HL-60 (cell line): Measurements from ENCODE around the gene SUMO4.

ENCODE experiments used
- POLR2AphosphoS5 ChIP-seq: IDR thresholded peaks from 2 replicates; pipeline ENCODE4 v1.6.1; 2012; ENCODE audit warnings: low read depth
- SPI1 ChIP-seq: IDR thresholded peaks from 2 replicates; pipeline ENCODE4 v1.6.1; 2012; ENCODE audit warnings: low read depth, mild to moderate bottlenecking, borderline replicate concordance
- TF ChIP-seq, protein P1 (sequence below): IDR thresholded peaks from one replicate; pipeline ENCODE4 v1.5.1; 2011; ENCODE audit warnings: low read length, control low read depth, inconsistent platforms; ENCODE audit not compliant: insufficient read depth
- TF ChIP-seq, protein P2 (sequence below): IDR thresholded peaks from 2 replicates; pipeline ENCODE4 v1.6.1; 2012; ENCODE audit warnings: low read depth; ENCODE audit not compliant: insufficient replicate concordance

DNA sequence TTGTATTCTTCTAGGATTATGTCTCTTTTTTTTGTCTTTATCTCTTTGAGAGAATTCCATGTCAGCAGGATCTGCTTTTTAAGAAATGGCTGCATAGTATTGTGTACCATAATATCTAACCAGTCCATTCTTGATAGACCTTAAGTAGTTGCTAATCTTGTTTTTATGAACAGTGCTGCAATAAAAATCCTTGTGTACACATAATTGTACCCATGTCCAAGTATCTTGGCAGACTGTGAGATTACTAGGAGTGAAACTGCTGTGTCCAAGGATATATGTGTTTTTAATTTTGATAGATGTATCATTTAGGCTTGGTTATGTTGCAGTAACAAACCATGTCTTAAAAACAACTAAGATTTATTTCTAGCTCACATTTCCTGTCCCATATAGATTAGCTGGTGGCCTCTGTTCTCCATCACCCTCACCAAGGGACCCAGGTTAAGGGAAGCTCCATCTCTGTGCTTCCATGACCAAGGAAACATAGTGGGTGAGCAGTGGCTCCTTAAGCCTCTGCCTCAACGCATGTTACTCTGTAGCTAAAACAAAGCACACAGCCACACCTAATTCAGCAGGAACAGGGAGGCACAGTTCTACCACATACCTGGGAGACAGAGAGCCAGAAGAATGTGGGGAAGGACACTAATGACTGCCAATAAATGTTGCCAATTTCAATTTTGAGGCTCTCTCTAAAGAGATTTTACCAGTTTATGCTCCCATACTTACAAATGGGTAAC lies 12.1 kb upstream of the SUMO4 start:
- TF ChIP-seq POLR2AphosphoS5 (no peak), SPI1 (no peak)
- TF ChIP-seq, protein P1, sequence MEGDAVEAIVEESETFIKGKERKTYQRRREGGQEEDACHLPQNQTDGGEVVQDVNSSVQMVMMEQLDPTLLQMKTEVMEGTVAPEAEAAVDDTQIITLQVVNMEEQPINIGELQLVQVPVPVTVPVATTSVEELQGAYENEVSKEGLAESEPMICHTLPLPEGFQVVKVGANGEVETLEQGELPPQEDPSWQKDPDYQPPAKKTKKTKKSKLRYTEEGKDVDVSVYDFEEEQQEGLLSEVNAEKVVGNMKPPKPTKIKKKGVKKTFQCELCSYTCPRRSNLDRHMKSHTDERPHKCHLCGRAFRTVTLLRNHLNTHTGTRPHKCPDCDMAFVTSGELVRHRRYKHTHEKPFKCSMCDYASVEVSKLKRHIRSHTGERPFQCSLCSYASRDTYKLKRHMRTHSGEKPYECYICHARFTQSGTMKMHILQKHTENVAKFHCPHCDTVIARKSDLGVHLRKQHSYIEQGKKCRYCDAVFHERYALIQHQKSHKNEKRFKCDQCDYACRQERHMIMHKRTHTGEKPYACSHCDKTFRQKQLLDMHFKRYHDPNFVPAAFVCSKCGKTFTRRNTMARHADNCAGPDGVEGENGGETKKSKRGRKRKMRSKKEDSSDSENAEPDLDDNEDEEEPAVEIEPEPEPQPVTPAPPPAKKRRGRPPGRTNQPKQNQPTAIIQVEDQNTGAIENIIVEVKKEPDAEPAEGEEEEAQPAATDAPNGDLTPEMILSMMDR = no peak
- TF ChIP-seq, protein P2, sequence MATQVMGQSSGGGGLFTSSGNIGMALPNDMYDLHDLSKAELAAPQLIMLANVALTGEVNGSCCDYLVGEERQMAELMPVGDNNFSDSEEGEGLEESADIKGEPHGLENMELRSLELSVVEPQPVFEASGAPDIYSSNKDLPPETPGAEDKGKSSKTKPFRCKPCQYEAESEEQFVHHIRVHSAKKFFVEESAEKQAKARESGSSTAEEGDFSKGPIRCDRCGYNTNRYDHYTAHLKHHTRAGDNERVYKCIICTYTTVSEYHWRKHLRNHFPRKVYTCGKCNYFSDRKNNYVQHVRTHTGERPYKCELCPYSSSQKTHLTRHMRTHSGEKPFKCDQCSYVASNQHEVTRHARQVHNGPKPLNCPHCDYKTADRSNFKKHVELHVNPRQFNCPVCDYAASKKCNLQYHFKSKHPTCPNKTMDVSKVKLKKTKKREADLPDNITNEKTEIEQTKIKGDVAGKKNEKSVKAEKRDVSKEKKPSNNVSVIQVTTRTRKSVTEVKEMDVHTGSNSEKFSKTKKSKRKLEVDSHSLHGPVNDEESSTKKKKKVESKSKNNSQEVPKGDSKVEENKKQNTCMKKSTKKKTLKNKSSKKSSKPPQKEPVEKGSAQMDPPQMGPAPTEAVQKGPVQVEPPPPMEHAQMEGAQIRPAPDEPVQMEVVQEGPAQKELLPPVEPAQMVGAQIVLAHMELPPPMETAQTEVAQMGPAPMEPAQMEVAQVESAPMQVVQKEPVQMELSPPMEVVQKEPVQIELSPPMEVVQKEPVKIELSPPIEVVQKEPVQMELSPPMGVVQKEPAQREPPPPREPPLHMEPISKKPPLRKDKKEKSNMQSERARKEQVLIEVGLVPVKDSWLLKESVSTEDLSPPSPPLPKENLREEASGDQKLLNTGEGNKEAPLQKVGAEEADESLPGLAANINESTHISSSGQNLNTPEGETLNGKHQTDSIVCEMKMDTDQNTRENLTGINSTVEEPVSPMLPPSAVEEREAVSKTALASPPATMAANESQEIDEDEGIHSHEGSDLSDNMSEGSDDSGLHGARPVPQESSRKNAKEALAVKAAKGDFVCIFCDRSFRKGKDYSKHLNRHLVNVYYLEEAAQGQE = no peak
